Measurements from ENCODE around the gene RBMX2.

The RBMX2 gene

GRCh38 chrX:130444641-130445336, 43.0 kb downstream of the RBMX2 start:
- no peak for DNase-seq (ENCODE audit: low read depth, low spot score)

GRCh38 chrX:130446974-130447373, 45.2 kb downstream of the RBMX2 start:
- DNase-seq (ENCODE audit: low read depth, low spot score), result no peak

All from ELF-1 (cell line).